HL-60 (cell line): ENCODE data around the gene PLEKHA8.

ENCODE experiments used
- DNase-seq, 2 experiments: peaks; one replicate each; pipeline ENCODE4 v3.0.0-alpha.2; 2010 to 2020; ENCODE audit warnings: low read depth in 1 of 2, low spot score in 1 of 2
- H3K27ac ChIP-seq: fragments of 250-450 bp; sonication (Bioruptor Pico); replicated peaks from 2 replicates; pipeline ENCODE4 v1.5.1; 2020; ENCODE audit warnings: mild to moderate bottlenecking, moderate library complexity
- H3K27me3 ChIP-seq: fragments of 250-450 bp; sonication (Bioruptor Pico); 2 replicates; pipeline ENCODE4 v1.5.1; 2021; ENCODE audit warnings: mild to moderate bottlenecking, moderate library complexity; ENCODE audit not compliant: insufficient read depth, poor library complexity, severe bottlenecking
- H3K4me3 ChIP-seq: replicated peaks from 2 replicates; pipeline ENCODE4 v1.5.1; 2011; ENCODE audit warnings: mild to moderate bottlenecking, control low read depth, low read length; ENCODE audit not compliant: insufficient read depth
- CTCF ChIP-seq: IDR thresholded peaks from one replicate; pipeline ENCODE4 v1.5.1; 2011; ENCODE audit warnings: low read length, control low read depth, inconsistent platforms; ENCODE audit not compliant: insufficient read depth
- GABPA ChIP-seq: IDR thresholded peaks from 2 replicates; pipeline ENCODE4 v1.6.1; 2012; ENCODE audit warnings: low read depth
- POLR2AphosphoS5 ChIP-seq: IDR thresholded peaks from 2 replicates; pipeline ENCODE4 v1.6.1; 2012; ENCODE audit warnings: low read depth
- REST ChIP-seq: IDR thresholded peaks from 2 replicates; pipeline ENCODE4 v1.6.1; 2012; ENCODE audit warnings: low read depth; ENCODE audit not compliant: insufficient replicate concordance
- SPI1 ChIP-seq: IDR thresholded peaks from 2 replicates; pipeline ENCODE4 v1.6.1; 2012; ENCODE audit warnings: low read depth, mild to moderate bottlenecking, borderline replicate concordance

Gene PLEKHA8

GRCh38 chr7:30116771-30117170 is 88.6 kb downstream of the PLEKHA8 start:
- TF ChIP-seq POLR2AphosphoS5, result no peak
- TF ChIP-seq SPI1, result no peak
- no peak for TF ChIP-seq CTCF
- TF ChIP-seq REST, result no peak
- Histone ChIP-seq H3K27me3 (no peaks in the 10 kb centered on the region), H3K4me3 (no peak overlapping the region), H3K27ac (no peak overlapping the region)
- no peak for DNase-seq

- no peak overlapping the region for H3K4me3 ChIP-seq
- H3K27ac ChIP-seq, result no peak overlapping the region
- no peak for TF ChIP-seq GABPA
- no peak for TF ChIP-seq POLR2AphosphoS5
- TF ChIP-seq REST, result no peak
- no peak for TF ChIP-seq SPI1
- no peak for TF ChIP-seq CTCF
- no peaks in the 10 kb centered on the region for H3K27me3 ChIP-seq
- DNase-seq, result no peak
These were observed 89.7 kb downstream of the PLEKHA8 start for GRCh38 chr7:30117896-30118295.

- DNase-seq, result no peak
- peak; percentile 83 for TF ChIP-seq SPI1
- no peak for TF ChIP-seq CTCF
- no peak for TF ChIP-seq POLR2AphosphoS5
- no peak for TF ChIP-seq REST
- Histone ChIP-seq H3K27me3 (no peaks in the 10 kb centered on the region), H3K27ac (no peak overlapping the region), H3K4me3 (no peak overlapping the region)
These were observed 91.8 kb downstream of the PLEKHA8 start for GRCh38 chr7:30119890-30120577.
